Activated CD4-positive, alpha-beta T cell treated with anti-CD3 and anti-CD28 coated beads, Interleukin-2, amount 10 ng/mL, durations not matched to agents 7 days and 5 days (primary cell): ENCODE measurements around the gene MTOR. TPM values are rescaled to one million over a fixed set of nuclear protein-coding genes. Genes with fewer than 3 reads are reported as not detected.

Source experiments
- CTCF ChIA-PET: fragments of 350-600 bp; sonication (Branson Sonifier 250); formaldehyde crosslinking; loops from one replicate; lab custom pipeline; 2021; ENCODE audit warnings: antibody characterized with exemption; lab: Charles Lee
- POLR2A ChIA-PET: fragments of 350-600 bp; sonication (Branson Sonifier 250); formaldehyde crosslinking; loops from one replicate; lab custom pipeline; 2021; ENCODE audit warnings: antibody characterized with exemption; lab: Charles Lee
- DNase-seq: peaks from one replicate; pipeline ENCODE4 v3.0.0-alpha.2; 2020
- H3K27ac Mint-ChIP-seq: one replicate; pipeline ENCODE4 v1.8.0; 2021; ENCODE audit warnings: mild to moderate bottlenecking, moderate library complexity, mixed read lengths
- H3K27me3 Mint-ChIP-seq: one replicate; pipeline ENCODE4 v1.8.0; 2021; ENCODE audit warnings: mixed read lengths
- H3K36me3 Mint-ChIP-seq: one replicate; pipeline ENCODE4 v1.8.0; 2021; ENCODE audit warnings: low read depth, mixed read lengths
- H3K4me1 Mint-ChIP-seq: one replicate; pipeline ENCODE4 v1.8.0; 2021; ENCODE audit warnings: mixed read lengths
- H3K4me3 Mint-ChIP-seq: one replicate; pipeline ENCODE4 v1.8.0; 2021; ENCODE audit warnings: mild to moderate bottlenecking, moderate library complexity, mixed read lengths
- H3K9me3 Mint-ChIP-seq: one replicate; pipeline ENCODE4 v1.8.0; 2021; ENCODE audit warnings: mixed read lengths
- total RNA-seq, 2 experiments: library from RNA; stranded (reverse); gene quantifications; one replicate each; pipeline ENCODE4 v1.2.3, GENCODE V29; 2021

MTOR gene
- total RNA-seq, 2 experiments from 2014 or later = 49.2 to 57.2 TPM

- no peaks in the 10 kb centered on the region for H3K27me3 Mint-ChIP-seq
- peak overlapping the region; percentile 36 for H3K4me3 Mint-ChIP-seq
- ChIA-PET CTCF (interaction anchor here (0.8 to 2.9 kb wide), 4 partner anchors 9 to 22 kb away, joined by 3 to 16 read pairs (median 3); no protein-coding TSS in a partner anchor), POLR2A (interaction anchor here (0.5 kb wide), 1 partner anchor 13 kb away, joined by 3 read pairs; no protein-coding TSS in a partner anchor)
- H3K36me3 Mint-ChIP-seq = peaks cover 10% of the 10 kb centered on the region
- no peaks in the 10 kb centered on the region for H3K9me3 Mint-ChIP-seq
- no peak overlapping the region for H3K27ac Mint-ChIP-seq
- peaks cover 33% of the 10 kb centered on the region for H3K4me1 Mint-ChIP-seq
- DNase-seq = no peak
Observed at GRCh38 chr1:11057477-11057876, 204.9 kb downstream of the MTOR start.

Other genes with a start within 250 kb of the MTOR start
- 100 to 1,000 TPM; 186 to 187 TPM for gene TARDBP, start 249.9 kb downstream of the MTOR start, total RNA-seq
- gene MASP2, start 215.3 kb downstream of the MTOR start, total RNA-seq = not detected
- gene SRM, start 202.5 kb downstream of the MTOR start, total RNA-seq = 10 to 100 TPM; 88.1 to 93.8 TPM
- gene EXOSC10, start 162.7 kb downstream of the MTOR start, total RNA-seq = 10 to 100 TPM; 82.5 to 87.4 TPM
- gene ANGPTL7, start 73.2 kb downstream of the MTOR start, total RNA-seq = not detected
- gene UBIAD1, start 10.6 kb upstream of the MTOR start, total RNA-seq = 10 to 100 TPM; 53.7 to 59.1 TPM
- gene DISP3, start 216.6 kb upstream of the MTOR start, total RNA-seq = under 1 TPM; 0.92 TPM